ENCODE results near the gene RBL1.

RBL1 gene

DNA sequence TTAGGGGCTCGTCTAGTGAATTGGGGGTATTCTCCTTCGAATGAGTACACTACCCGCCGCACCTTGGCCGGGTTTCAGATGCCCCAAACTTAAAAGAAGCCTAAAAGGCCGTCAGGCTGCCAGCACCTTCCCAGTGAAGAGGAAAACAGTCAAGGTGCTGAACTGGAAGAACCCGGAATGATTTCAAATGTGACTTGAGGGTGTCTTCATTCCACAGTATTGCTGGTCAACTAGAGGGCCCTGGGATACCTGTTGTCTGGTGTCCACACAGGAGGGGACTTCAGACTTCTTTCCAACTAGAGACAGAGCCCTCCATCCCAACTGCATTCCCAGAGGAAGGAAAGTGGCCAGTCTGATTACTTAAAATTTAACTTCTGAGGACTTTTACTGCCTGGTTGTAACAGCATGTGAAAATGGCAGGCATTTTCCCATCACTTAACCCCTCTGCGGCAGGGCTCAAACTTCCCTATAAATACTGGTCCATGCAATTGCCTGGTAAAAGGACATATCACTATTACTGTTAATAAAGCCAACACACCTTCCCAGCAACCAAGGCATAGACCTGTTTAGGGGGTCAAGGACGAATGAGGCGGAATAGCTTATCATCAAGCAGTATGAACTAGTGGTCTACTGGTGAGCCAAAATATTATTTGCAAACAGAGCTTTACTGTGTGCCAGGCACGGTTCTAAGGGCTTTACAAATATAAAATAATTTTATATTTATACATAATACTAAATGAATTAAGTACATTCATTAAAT is 143.6 kb downstream of the RBL1 start:
- CTCF ChIA-PET, result no interaction called here
- no peaks in the 10 kb centered on the region for H3K36me3 ChIP-seq (ENCODE audit: control insufficient read depth in 2 of 2, insufficient read depth in 1 of 2, low read length in 2 of 2)
- H3K27ac ChIP-seq (ENCODE audit: extremely low read depth, low read depth, low read length), result no peak overlapping the region

DNA sequence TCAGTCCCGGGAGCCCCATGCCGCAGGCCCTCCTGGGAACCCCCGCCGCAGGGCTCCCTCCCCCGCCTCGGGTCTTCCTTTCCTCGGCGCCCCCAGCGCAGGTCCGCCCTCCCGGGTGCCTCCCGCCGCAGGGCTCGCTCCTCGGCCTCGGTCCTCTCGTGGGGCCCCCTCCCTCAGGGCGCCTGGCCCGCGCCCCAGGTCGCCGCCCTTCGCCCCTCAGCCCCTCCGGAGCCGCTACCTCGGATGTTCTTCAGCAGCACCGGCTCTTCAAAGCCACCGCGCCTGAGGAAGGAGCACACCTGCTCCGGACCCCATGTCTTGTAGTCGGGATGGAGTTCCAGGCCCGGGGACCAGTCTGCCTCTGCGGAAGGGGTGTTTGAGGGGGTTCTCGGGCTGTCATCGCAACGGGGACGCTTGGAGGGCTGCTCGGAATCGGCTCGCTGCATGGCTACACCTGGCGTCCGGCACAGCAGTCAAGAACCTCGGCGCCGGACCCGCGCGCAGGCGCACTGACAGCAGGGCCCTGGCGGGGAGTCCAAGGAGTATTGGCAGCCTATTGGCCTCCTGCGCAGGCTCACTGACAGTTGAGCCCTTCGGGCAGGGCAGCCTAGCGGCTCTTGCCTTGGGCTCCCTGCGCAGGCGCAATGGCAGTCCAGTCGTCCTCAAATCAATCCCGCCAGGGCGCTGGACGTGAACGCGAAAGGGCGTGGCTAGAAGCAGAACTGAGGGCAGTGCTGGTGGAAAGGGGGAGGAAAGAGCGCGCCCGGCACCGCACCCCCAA is 144.4 kb downstream of the RBL1 start, which contains the start of gene SAMHD1:
SAMHD1 (minus strand) TSS at position 511 of the 781 bp plus-strand sequence; CDS start at position 446, 65 bp downstream.
- Histone ChIP-seq H3K9me3 (ENCODE audit: control insufficient read depth, insufficient read depth, low read depth, low read length) (no peaks in the 10 kb centered on the region), H3K4me3 (ENCODE audit: low read depth, low read length) (peak within 1 kb of the TSS; percentile 88), H3K4me1 (ENCODE audit: control insufficient read depth, insufficient read depth, low read length) (peaks cover 6% of the 10 kb centered on the region), H3K36me3 (ENCODE audit: control insufficient read depth in 2 of 2, insufficient read depth in 1 of 2, low read length in 2 of 2) (no peaks in the 10 kb centered on the region; a peak in 1 of 3 replicates), H3K27ac (ENCODE audit: extremely low read depth, low read depth, low read length) (peak within 1 kb of the TSS; percentile 51; the same call in 1 of the 2 replicates)
- CTCF ChIA-PET, result no interaction called here
- POLR2A ChIA-PET, result no interaction called here
- TF ChIP-seq ZNF132 (tag by site-specific recombination; IDR thresholded peaks at IDR 0.05; ENCODE audit: borderline replicate concordance) (no peak), ZBTB7A (tag by site-specific recombination; IDR thresholded peaks at IDR 0.05; ENCODE audit: low read depth) (no peak; the same call in 1 of the 2 replicates), ZFP69B (tag by site-specific recombination; IDR thresholded peaks at IDR 0.05) (0 out of 2 replicates have a peak, but pooled peaks have one; percentile 25), ZNF529 (tag by site-specific recombination; IDR thresholded peaks at IDR 0.05; ENCODE audit: insufficient replicate concordance) (no peak), MYNN (tag by site-specific recombination; IDR thresholded peaks at IDR 0.05; ENCODE audit: borderline replicate concordance) (no peak), ZNF549 (tag by site-specific recombination; IDR thresholded peaks at IDR 0.05) (no peak), ZNF146 (tag by site-specific recombination; IDR thresholded peaks at IDR 0.05) (no peak), TCF7L2 (IDR thresholded peaks at IDR 0.05; ENCODE audit: borderline replicate concordance, low read depth, low read length) (peak; percentile 58; the same call in 1 of the 2 replicates), ZNF501 (tag by site-specific recombination; IDR thresholded peaks at IDR 0.05) (0 out of 2 replicates have a peak, but pooled peaks have one; percentile 14), ZIC2 (tag by site-specific recombination; IDR thresholded peaks at IDR 0.05) (peak; percentile 80), REST (tag by site-specific recombination; IDR thresholded peaks at IDR 0.05) (peak; percentile 9; the same call in 1 of the 2 replicates), SP7 (tag by site-specific recombination; IDR thresholded peaks at IDR 0.05) (peak; percentile 24; the same call in 1 of the 2 replicates), KLF9 (tag by site-specific recombination; IDR thresholded peaks at IDR 0.05; ENCODE audit: low read depth) (peak; percentile 71), KLF8 (tag by site-specific recombination; IDR thresholded peaks at IDR 0.05) (peak; percentile 54)

More for the DNA sequence above, 143.6 kb downstream of the RBL1 start:
- Histone ChIP-seq H3K4me1 (ENCODE audit: control insufficient read depth, insufficient read depth, low read length) (peaks cover 4% of the 10 kb centered on the region), H3K4me3 (ENCODE audit: low read depth, low read length) (peak overlapping the region; percentile 88), H3K9me3 (ENCODE audit: control insufficient read depth, insufficient read depth, low read depth, low read length) (no peaks in the 10 kb centered on the region)
- POLR2A ChIA-PET, result no interaction called here
- TF ChIP-seq PRDM1 (tag by site-specific recombination; IDR thresholded peaks at IDR 0.05) (0 out of 2 replicates have a peak, but pooled peaks have one; percentile 4), SCRT2 (tag by site-specific recombination; IDR thresholded peaks at IDR 0.05) (peak; percentile 50; the same call in 1 of the 2 replicates), PRDM10 (tag by site-specific recombination; IDR thresholded peaks at IDR 0.05) (0 out of 2 replicates have a peak, but pooled peaks have one; percentile 11), ZNF274 (IDR thresholded peaks at IDR 0.05; ENCODE audit: low read length) (no peak), ZNF274 (tag by site-specific recombination; IDR thresholded peaks at IDR 0.05; ENCODE audit: borderline replicate concordance) (no peak), ZNF501 (tag by site-specific recombination; IDR thresholded peaks at IDR 0.05) (0 out of 2 replicates have a peak, but pooled peaks have one; percentile 16), ZNF571 (tag by site-specific recombination; IDR thresholded peaks at IDR 0.05) (no peak), KLF1 (tag by site-specific recombination; IDR thresholded peaks at IDR 0.05) (peak; percentile 2; the same call in 1 of the 2 replicates), IKZF3 (tag by site-specific recombination; IDR thresholded peaks at IDR 0.05) (0 out of 2 replicates have a peak, but pooled peaks have one; percentile 47), ZNF416 (tag by site-specific recombination; IDR thresholded peaks at IDR 0.05) (no peak), ZNF76 (tag by site-specific recombination; IDR thresholded peaks at IDR 0.05; ENCODE audit: borderline replicate concordance, low read depth) (0 out of 2 replicates have a peak, but pooled peaks have one; percentile 18), ZNF654 (tag by site-specific recombination; IDR thresholded peaks at IDR 0.05; ENCODE audit: low read depth) (0 out of 2 replicates have a peak, but pooled peaks have one; percentile 6), ZNF366 (tag by site-specific recombination; conservative IDR thresholded peaks at IDR 0.05) (peak; percentile 83; the same call in 1 of the 2 replicates), SETDB1 (IDR thresholded peaks at IDR 0.05; ENCODE audit: insufficient read length, low read length) (no peak)

Measured in HEK293 (cell line).